ENCODE data around the gene GRM2. TPM values are rescaled to one million over a fixed set of nuclear protein-coding genes. Genes with fewer than 3 reads are reported as not detected.

The GRM2 gene
- total and polyA plus RNA-seq, 2 donors (not counting 1 experiment from before 2014, with no cell fraction given): under 0.01 to 0.06 TPM

GRCh38 chr3:51688206-51688600, 18.7 kb upstream of the GRM2 start:
- H4K20me1 ChIP-seq (ENCODE audit: control insufficient read depth, extremely low read depth, insufficient read depth, low read length): no peaks in the 10 kb centered on the region
- H3K36me3 ChIP-seq (ENCODE audit: control insufficient read depth, insufficient read depth, low read length): peaks cover 10% of the 10 kb centered on the region
- TF ChIP-seq CTCF (conservative IDR thresholded peaks at IDR 0.05 in 1 of 2, IDR thresholded peaks at IDR 0.05 in 1 of 2; ENCODE audit: low read depth in 1 of 2, low read length in 2 of 2) (no peak), EZH2 (IDR thresholded peaks at IDR 0.05; ENCODE audit: low read length, missing control alignments) (no peak)
- no peak overlapping the region for H3K4me2 ChIP-seq (ENCODE audit: extremely low read depth, insufficient read depth, low read length)
- no peaks in the 10 kb centered on the region for H3K79me2 ChIP-seq (ENCODE audit: control insufficient read depth, insufficient read depth, low read length)
- no peaks in the 10 kb centered on the region for H3K9me3 ChIP-seq (ENCODE audit: control insufficient read depth, insufficient read depth, low read depth, low read length)
- H3K27me3 ChIP-seq (ENCODE audit: control insufficient read depth, insufficient read depth, low read length): no peaks in the 10 kb centered on the region
- H3K4me3 ChIP-seq (replicated peaks in 1 of 4; ENCODE audit: control extremely low read depth in 1 of 4, insufficient read depth in 1 of 4, low read depth in 3 of 4, low read length in 4 of 4): no peak overlapping the region
- no peaks in the 10 kb centered on the region for H3K4me1 ChIP-seq (ENCODE audit: control insufficient read depth, extremely low read depth, insufficient read depth, low read length)
- H3K27ac ChIP-seq (ENCODE audit: insufficient read depth, low read length): no peak overlapping the region
- no peak overlapping the region for H3K9ac ChIP-seq (ENCODE audit: insufficient read depth, low read length)
- no peak for DNase-seq (ENCODE audit: low read depth in 2 of 2)
- no peak overlapping the region for H2AFZ ChIP-seq (ENCODE audit: low read length)

- H3K27ac ChIP-seq (ENCODE audit: insufficient read depth, low read length): no peak overlapping the region
- no peaks in the 10 kb centered on the region for H3K9me3 ChIP-seq (ENCODE audit: control insufficient read depth, insufficient read depth, low read depth, low read length)
- H3K27me3 ChIP-seq (ENCODE audit: control insufficient read depth, insufficient read depth, low read length): no peaks in the 10 kb centered on the region
- H2AFZ ChIP-seq (ENCODE audit: low read length): no peak overlapping the region
- H3K4me3 ChIP-seq (replicated peaks in 1 of 4; ENCODE audit: control extremely low read depth in 1 of 4, insufficient read depth in 1 of 4, low read depth in 3 of 4, low read length in 4 of 4): no peak overlapping the region
- no peak overlapping the region for H3K4me2 ChIP-seq (ENCODE audit: extremely low read depth, insufficient read depth, low read length)
- no peak for DNase-seq (ENCODE audit: low read depth in 2 of 2)
- no peaks in the 10 kb centered on the region for H3K4me1 ChIP-seq (ENCODE audit: control insufficient read depth, extremely low read depth, insufficient read depth, low read length)
- no peaks in the 10 kb centered on the region for H4K20me1 ChIP-seq (ENCODE audit: control insufficient read depth, extremely low read depth, insufficient read depth, low read length)
- H3K36me3 ChIP-seq (ENCODE audit: control insufficient read depth, insufficient read depth, low read length): peaks cover 7% of the 10 kb centered on the region
- no peak overlapping the region for H3K9ac ChIP-seq (ENCODE audit: insufficient read depth, low read length)
- H3K79me2 ChIP-seq (ENCODE audit: control insufficient read depth, insufficient read depth, low read length): no peaks in the 10 kb centered on the region
- TF ChIP-seq CTCF (conservative IDR thresholded peaks at IDR 0.05 in 1 of 2, IDR thresholded peaks at IDR 0.05 in 1 of 2; ENCODE audit: low read depth in 1 of 2, low read length in 2 of 2) (no peak), EZH2 (IDR thresholded peaks at IDR 0.05; ENCODE audit: low read length, missing control alignments) (no peak)
These were observed 15.8 kb upstream of the GRM2 start for GRCh38 chr3:51691021-51691420.

- H4K20me1 ChIP-seq (ENCODE audit: control insufficient read depth, extremely low read depth, insufficient read depth, low read length): no peaks in the 10 kb centered on the region
- no peak overlapping the region for H2AFZ ChIP-seq (ENCODE audit: low read length)
- TF ChIP-seq EZH2 (IDR thresholded peaks at IDR 0.05; ENCODE audit: low read length, missing control alignments) (no peak), CTCF (conservative IDR thresholded peaks at IDR 0.05 in 1 of 2, IDR thresholded peaks at IDR 0.05 in 1 of 2; ENCODE audit: low read depth in 1 of 2, low read length in 2 of 2) (no peak)
- H3K36me3 ChIP-seq (ENCODE audit: control insufficient read depth, insufficient read depth, low read length): peaks cover 7% of the 10 kb centered on the region
- H3K79me2 ChIP-seq (ENCODE audit: control insufficient read depth, insufficient read depth, low read length): no peaks in the 10 kb centered on the region
- no peak overlapping the region for H3K27ac ChIP-seq (ENCODE audit: insufficient read depth, low read length)
- H3K4me3 ChIP-seq (replicated peaks in 1 of 4; ENCODE audit: control extremely low read depth in 1 of 4, insufficient read depth in 1 of 4, low read depth in 3 of 4, low read length in 4 of 4): no peak overlapping the region
- no peaks in the 10 kb centered on the region for H3K27me3 ChIP-seq (ENCODE audit: control insufficient read depth, insufficient read depth, low read length)
- no peak for DNase-seq (ENCODE audit: low read depth in 2 of 2)
- H3K4me1 ChIP-seq (ENCODE audit: control insufficient read depth, extremely low read depth, insufficient read depth, low read length): no peaks in the 10 kb centered on the region
- no peaks in the 10 kb centered on the region for H3K9me3 ChIP-seq (ENCODE audit: control insufficient read depth, insufficient read depth, low read depth, low read length)
- H3K4me2 ChIP-seq (ENCODE audit: extremely low read depth, insufficient read depth, low read length): no peak overlapping the region
- H3K9ac ChIP-seq (ENCODE audit: insufficient read depth, low read length): no peak overlapping the region
These were observed 14.9 kb upstream of the GRM2 start for GRCh38 chr3:51691949-51692348.

All from fibroblast of lung (primary cell).